AG04450 (cell line): ENCODE measurements around the gene PSMD12. TPM values are rescaled to one million over a fixed set of nuclear protein-coding genes. Genes with fewer than 3 reads are reported as not detected.
"Not testable (repeated sequence)": the region's sequence is repeated elsewhere in the genome, so short reads cannot be mapped to it uniquely, and the experiment has no call there.

Source experiments
- CTCF ChIA-PET: fragments of 300-600, 350-600 bp; formaldehyde crosslinking; extraction: SDS; loops from one replicate; lab custom pipeline; 2022; ENCODE audit warnings: antibody characterized with exemption, inconsistent platforms; lab: Charles Lee
- POLR2A ChIA-PET: fragments of 350-600 bp; formaldehyde crosslinking; extraction: SDS; loops from one replicate; lab custom pipeline; 2021; ENCODE audit warnings: antibody characterized with exemption, inconsistent platforms; lab: Yijun Ruan, JAX
- DNase-seq: peaks from one replicate; pipeline ENCODE4 v3.0.0-alpha.2; 2011; ENCODE audit warnings: low read depth, low spot score
- H3K27ac ChIP-seq: one replicate; pipeline ENCODE4 v1.5.1; 2012; ENCODE audit warnings: low read depth, low read length, control low read depth
- H3K27me3 ChIP-seq: one replicate; pipeline ENCODE4 v1.6.0; 2012; ENCODE audit warnings: low read length; ENCODE audit not compliant: control insufficient read depth, insufficient read depth
- H3K4me3 ChIP-seq: 2 replicates; pipeline ENCODE4 v1.5.1; 2011; ENCODE audit warnings: mild to moderate bottlenecking, low read depth, low read length, control low read depth
- H3K9me3 ChIP-seq: 2 replicates; pipeline ENCODE4 v1.5.1; 2012; ENCODE audit warnings: low read length; ENCODE audit not compliant: control insufficient read depth, insufficient read depth
- CTCF ChIP-seq: IDR thresholded peaks from 2 replicates; pipeline ENCODE4 v1.5.1; 2011; ENCODE audit warnings: low read depth, low read length, control low read depth, inconsistent platforms
- polyA plus RNA-seq: library from polyadenylated mRNA; depleted of rRNA; stranded (reverse); fragments of >200 nt; gene quantifications from 2 replicates; pipeline ENCODE4 v1.2.3, GENCODE V29; 2011

The PSMD12 gene
- polyA plus RNA-seq, 1 experiment: 42.1 TPM

DNA sequence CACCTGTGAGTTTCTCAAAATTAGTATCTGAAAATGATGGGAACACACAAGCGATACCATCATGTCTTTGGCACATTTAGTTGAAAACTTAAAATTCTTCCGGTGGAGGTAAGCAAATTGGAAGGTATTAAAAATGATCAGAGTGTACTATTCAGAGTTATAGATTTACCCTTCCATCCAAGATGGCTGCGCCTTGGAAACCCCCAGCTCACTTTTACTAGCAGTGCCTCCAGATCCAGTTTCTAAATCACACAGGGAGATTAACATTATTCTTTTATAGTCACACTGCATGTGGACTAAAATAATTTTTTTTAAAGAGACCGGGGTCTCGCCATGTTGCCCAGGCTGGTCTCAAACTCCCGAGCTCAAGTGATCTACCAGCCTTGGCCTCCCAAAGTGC lies 25.7 kb upstream of the PSMD12 start:
- Histone ChIP-seq H3K27me3 (peaks cover 3% of the 10 kb centered on the region), H3K27ac (no peak overlapping the region), H3K9me3 (no peaks in the 10 kb centered on the region), H3K4me3 (no peak overlapping the region)
- ChIA-PET CTCF (interaction anchor here (0.7 kb wide), 1 partner anchor 13 kb away, joined by 3 read pairs; no protein-coding TSS in a partner anchor), POLR2A (no interaction called here)
- no peak for DNase-seq
- TF ChIP-seq CTCF: no peak

DNA sequence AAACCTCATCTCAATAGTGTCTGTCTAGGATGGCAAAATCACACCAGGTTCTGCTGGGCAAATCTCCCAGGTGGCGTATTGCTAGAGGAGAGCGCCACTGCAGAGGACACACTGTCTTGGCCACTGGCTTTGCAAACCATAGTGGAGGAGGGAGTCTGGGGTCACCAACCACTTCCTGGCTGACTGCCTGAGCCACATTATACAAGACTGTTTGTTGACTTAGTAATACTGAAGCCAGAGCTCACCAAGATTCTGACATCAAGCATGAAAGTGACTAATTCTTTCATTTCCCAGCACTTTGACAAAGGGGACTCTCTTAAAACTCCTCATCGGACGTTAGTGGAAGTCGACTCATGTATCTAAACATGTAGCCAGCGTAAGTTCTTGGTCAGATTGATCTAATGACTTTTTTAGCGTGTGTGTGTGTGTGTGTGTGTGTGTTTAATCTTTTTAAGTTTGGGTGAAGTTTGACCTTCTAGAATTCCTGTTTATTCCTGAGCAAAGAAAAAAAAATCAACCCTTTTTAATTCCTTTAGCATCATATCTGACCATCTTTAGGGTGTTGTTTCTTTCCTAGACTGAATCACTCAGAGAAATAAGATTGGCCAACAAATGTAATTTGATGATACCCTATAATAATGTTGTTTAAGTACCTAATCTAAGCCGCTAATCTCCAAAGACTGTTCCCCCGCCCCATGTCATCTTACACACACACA lies 24.4 kb upstream of the PSMD12 start:
- ChIA-PET CTCF (interaction anchor here (2.1 kb wide), 1 partner anchor 12 kb away, joined by 11 read pairs; no protein-coding TSS in a partner anchor), POLR2A (no interaction called here)
- H3K9me3 ChIP-seq: no peaks in the 10 kb centered on the region
- no peak for TF ChIP-seq CTCF
- peak; percentile 65 for DNase-seq
- H3K27me3 ChIP-seq: peaks cover 3% of the 10 kb centered on the region
- H3K4me3 ChIP-seq: peak overlapping the region; percentile 31
- H3K27ac ChIP-seq: peak overlapping the region; percentile 61

DNA sequence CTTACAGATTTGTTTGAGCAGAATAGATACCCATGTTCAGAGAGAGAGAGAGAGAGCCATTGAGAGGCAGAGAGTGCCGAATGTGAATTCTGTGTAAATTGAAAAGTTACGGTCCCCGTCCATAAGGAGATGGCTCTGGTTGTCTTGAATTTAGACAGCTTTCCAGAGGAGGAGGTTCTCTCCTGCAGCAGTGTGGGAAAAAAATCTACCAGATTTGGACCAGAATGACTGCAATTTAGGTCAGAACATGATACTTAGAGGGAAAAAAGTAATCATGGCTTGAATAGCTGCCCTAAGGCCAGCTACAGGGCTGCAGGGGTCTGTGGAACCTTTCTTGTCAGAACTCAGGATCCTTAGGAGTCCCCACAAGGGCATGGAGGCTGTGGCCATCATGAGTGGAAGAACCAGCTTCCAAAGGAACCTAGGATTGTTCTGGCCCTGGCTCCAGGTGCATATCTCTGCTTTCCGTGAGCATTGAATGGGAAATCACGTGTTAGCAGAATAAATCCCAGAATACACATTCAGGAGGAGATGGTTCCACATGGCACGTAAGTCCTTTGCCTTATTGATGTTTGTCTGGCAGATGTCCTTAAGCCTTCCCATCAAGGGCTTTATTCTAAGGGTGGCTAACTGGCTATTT lies 23.7 kb upstream of the PSMD12 start:
- no peak for TF ChIP-seq CTCF
- DNase-seq: no peak
- H3K27ac ChIP-seq: no peak overlapping the region
- H3K9me3 ChIP-seq: no peaks in the 10 kb centered on the region
- ChIA-PET POLR2A (interaction anchor here (0.6 kb wide), 1 partner anchor 10 kb away, joined by 6 read pairs; no protein-coding TSS in a partner anchor), CTCF (interaction anchor here (1.0 to 2.1 kb wide), 2 partner anchors 11 to 16 kb away, joined by 4 to 11 read pairs; no protein-coding TSS in a partner anchor)
- peaks cover 3% of the 10 kb centered on the region for H3K27me3 ChIP-seq
- no peak overlapping the region for H3K4me3 ChIP-seq

DNA sequence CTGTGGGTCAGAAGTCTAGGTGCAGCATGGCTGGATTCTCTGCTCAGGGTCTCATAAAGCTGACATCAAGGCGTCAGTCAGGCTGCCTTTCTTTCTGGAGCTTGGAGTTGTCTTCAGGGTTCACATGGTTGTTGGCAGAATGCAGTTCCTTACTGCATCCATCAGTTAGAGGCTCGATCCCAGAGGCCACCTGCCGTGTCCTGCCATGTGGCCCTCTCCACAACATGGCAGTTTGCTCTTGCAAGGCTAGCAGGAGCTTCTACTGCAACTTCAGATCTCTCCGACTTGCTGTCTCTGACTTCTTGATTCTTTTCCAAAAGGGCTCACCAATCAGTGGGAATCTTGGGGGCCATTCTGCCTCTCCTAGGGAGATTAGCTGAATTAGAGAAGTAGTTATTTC lies 22.6 kb upstream of the PSMD12 start:
- peaks cover 3% of the 10 kb centered on the region for H3K27me3 ChIP-seq
- no peak for TF ChIP-seq CTCF
- no peaks in the 10 kb centered on the region; the same call in 1 of the 2 replicates for H3K9me3 ChIP-seq
- CTCF ChIA-PET: interaction anchor here (1.0 to 4.0 kb wide), 4 partner anchors 10 to 301 kb away, joined by 4 to 18 read pairs (median 8); no protein-coding TSS in a partner anchor
- H3K27ac ChIP-seq: no peak overlapping the region
- POLR2A ChIA-PET: no interaction called here
- no peak overlapping the region for H3K4me3 ChIP-seq
- no peak for DNase-seq

- H3K4me3 ChIP-seq, DNase-seq, H3K9me3 ChIP-seq, H3K27ac ChIP-seq, H3K27me3 ChIP-seq, POLR2A ChIA-PET: not testable (repeated sequence)
- CTCF ChIA-PET: interaction anchor here (0.5 to 4.0 kb wide), 5 partner anchors 14 to 301 kb away, joined by 3 to 18 read pairs (median 5); no protein-coding TSS in a partner anchor
Observed at GRCh38 chr17:67388536-67388935, 22.2 kb upstream of the PSMD12 start.
